Measurements from ENCODE around the gene TRIP12. TPM values are rescaled to one million over a fixed set of nuclear protein-coding genes. Genes with fewer than 3 reads are reported as not detected.

Gene TRIP12
- polyA plus RNA-seq, 1 donor from 2014 or later: 57.2 TPM

DNA sequence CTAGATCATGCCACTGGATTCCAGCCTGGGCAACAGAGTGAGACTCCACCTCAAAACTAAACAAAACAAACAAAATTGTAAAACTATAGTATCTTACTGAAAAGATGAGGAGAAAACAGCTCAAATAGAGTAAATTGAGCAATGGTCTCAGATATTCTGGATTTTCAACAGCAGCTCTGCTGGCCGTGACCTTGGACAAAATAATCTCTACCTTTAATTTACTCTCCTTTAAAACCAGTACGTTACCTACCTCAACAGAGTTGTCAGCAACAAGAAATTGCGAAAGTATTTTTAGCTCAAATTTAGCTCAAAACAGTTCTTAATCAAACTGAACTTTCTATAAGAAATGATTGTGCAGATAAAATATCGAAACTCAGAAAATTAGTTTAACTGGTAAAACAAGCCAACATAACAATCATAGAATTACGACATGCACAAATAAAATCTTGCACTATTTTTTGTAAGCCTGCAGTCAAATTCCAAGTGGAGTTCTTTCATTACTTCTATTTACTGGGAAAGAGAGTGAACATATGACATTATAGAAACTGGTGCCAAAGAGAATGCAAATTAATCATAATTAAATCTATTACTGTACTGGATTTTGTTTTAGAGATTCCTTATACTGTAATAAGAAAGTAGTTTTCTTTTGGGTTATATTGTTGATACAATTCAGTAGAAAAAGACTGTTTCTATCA is 40.8 kb downstream of the TRIP12 start:
- TF ChIP-seq SMC3 (conservative IDR thresholded peaks at IDR 0.05; ENCODE audit: poor library complexity): no peak
- TF ChIP-seq EP300 (conservative IDR thresholded peaks at IDR 0.05; ENCODE audit: poor library complexity, severe bottlenecking): no peak
- TF ChIP-seq MXI1 (conservative IDR thresholded peaks at IDR 0.05; ENCODE audit: poor library complexity, severe bottlenecking): no peak
- no peak for TF ChIP-seq TAF1 (IDR thresholded peaks at IDR 0.05; ENCODE audit: low read depth)
- TF ChIP-seq, protein P1, sequence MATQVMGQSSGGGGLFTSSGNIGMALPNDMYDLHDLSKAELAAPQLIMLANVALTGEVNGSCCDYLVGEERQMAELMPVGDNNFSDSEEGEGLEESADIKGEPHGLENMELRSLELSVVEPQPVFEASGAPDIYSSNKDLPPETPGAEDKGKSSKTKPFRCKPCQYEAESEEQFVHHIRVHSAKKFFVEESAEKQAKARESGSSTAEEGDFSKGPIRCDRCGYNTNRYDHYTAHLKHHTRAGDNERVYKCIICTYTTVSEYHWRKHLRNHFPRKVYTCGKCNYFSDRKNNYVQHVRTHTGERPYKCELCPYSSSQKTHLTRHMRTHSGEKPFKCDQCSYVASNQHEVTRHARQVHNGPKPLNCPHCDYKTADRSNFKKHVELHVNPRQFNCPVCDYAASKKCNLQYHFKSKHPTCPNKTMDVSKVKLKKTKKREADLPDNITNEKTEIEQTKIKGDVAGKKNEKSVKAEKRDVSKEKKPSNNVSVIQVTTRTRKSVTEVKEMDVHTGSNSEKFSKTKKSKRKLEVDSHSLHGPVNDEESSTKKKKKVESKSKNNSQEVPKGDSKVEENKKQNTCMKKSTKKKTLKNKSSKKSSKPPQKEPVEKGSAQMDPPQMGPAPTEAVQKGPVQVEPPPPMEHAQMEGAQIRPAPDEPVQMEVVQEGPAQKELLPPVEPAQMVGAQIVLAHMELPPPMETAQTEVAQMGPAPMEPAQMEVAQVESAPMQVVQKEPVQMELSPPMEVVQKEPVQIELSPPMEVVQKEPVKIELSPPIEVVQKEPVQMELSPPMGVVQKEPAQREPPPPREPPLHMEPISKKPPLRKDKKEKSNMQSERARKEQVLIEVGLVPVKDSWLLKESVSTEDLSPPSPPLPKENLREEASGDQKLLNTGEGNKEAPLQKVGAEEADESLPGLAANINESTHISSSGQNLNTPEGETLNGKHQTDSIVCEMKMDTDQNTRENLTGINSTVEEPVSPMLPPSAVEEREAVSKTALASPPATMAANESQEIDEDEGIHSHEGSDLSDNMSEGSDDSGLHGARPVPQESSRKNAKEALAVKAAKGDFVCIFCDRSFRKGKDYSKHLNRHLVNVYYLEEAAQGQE (IDR thresholded peaks at IDR 0.05; ENCODE audit: borderline replicate concordance): no peak
- TF ChIP-seq POLR2AphosphoS5 (IDR thresholded peaks at IDR 0.05): no peak
- no peak overlapping the region for H3K27ac ChIP-seq (ENCODE audit: low read length)

DNA sequence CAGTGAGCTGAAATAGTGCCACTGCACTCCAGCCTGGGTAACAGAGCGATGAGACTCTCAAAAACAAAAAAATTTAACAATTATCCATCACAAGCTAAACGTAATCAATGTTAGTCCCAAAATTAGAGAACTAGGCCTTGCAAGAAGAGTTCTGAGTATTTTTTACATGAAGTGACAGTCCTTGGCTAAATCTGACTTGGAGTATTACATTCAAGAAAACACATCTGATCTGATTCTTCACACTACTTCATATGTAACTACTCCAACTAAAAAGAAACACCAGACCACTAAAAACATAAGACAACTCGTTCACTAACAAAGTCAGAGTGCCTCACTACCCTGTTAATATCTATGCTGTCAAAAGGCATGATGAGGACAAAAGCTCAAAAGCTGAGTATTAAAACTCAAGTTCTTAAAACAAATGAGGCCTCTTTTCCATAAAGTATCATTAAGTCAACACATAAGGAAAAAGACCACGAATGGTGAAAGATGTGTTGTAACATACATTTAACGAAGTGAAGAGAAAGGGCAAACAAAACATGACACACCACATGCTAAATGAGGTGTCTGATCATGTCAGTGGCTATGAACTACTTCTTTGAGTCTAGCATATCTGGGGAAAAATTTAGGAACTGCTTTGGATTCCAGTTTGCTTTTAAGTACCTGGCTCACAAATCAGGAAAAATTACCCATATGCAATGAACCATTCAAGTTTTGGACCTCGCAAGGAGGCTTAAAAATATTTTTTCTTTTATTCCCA is 42.4 kb downstream of the TRIP12 start:
- Histone ChIP-seq H2AFZ (ENCODE audit: low read depth, low read length) (no peak overlapping the region), H3K9ac (ENCODE audit: low read length) (no peak overlapping the region), H3K4me3 (ENCODE audit: low read length) (no peak overlapping the region), H3K27me3 (ENCODE audit: insufficient read depth, low read depth, low read length) (no peaks in the 10 kb centered on the region), H3K36me3 (ENCODE audit: insufficient read depth, low read length) (peaks cover 7% of the 10 kb centered on the region), H4K20me1 (ENCODE audit: insufficient read depth) (no peaks in the 10 kb centered on the region), H3K9me3 (ENCODE audit: low read length) (no peaks in the 10 kb centered on the region), H3F3A (ENCODE audit: insufficient read depth, low read length, poor library complexity, severe bottlenecking) (no peaks in the 10 kb centered on the region), H3K27ac (ENCODE audit: low read length) (no peak overlapping the region), H3K4me2 (ENCODE audit: low read length) (no peak overlapping the region), H3K79me2 (replicated peaks; ENCODE audit: insufficient read depth, low read length) (peaks cover 9% of the 10 kb centered on the region), H3K9me2 (ENCODE audit: insufficient read depth, low read length) (no peaks in the 10 kb centered on the region)
- no peak for TF ChIP-seq TAF1 (IDR thresholded peaks at IDR 0.05; ENCODE audit: low read depth)
- TF ChIP-seq, protein P2, sequence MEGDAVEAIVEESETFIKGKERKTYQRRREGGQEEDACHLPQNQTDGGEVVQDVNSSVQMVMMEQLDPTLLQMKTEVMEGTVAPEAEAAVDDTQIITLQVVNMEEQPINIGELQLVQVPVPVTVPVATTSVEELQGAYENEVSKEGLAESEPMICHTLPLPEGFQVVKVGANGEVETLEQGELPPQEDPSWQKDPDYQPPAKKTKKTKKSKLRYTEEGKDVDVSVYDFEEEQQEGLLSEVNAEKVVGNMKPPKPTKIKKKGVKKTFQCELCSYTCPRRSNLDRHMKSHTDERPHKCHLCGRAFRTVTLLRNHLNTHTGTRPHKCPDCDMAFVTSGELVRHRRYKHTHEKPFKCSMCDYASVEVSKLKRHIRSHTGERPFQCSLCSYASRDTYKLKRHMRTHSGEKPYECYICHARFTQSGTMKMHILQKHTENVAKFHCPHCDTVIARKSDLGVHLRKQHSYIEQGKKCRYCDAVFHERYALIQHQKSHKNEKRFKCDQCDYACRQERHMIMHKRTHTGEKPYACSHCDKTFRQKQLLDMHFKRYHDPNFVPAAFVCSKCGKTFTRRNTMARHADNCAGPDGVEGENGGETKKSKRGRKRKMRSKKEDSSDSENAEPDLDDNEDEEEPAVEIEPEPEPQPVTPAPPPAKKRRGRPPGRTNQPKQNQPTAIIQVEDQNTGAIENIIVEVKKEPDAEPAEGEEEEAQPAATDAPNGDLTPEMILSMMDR (IDR thresholded peaks at IDR 0.05; ENCODE audit: poor library complexity, severe bottlenecking): no peak
- TF ChIP-seq SMC3 (conservative IDR thresholded peaks at IDR 0.05; ENCODE audit: poor library complexity): no peak
- TF ChIP-seq EP300 (conservative IDR thresholded peaks at IDR 0.05; ENCODE audit: poor library complexity, severe bottlenecking): no peak
- TF ChIP-seq POLR2AphosphoS5 (IDR thresholded peaks at IDR 0.05): no peak
- no peak for TF ChIP-seq MXI1 (conservative IDR thresholded peaks at IDR 0.05; ENCODE audit: poor library complexity, severe bottlenecking)
- TF ChIP-seq, protein P1 (IDR thresholded peaks at IDR 0.05; ENCODE audit: borderline replicate concordance): no peak

More for the DNA sequence above, 40.8 kb downstream of the TRIP12 start:
- Histone ChIP-seq H3K9me2 (ENCODE audit: insufficient read depth, low read length) (no peaks in the 10 kb centered on the region), H4K20me1 (ENCODE audit: insufficient read depth) (no peaks in the 10 kb centered on the region), H2AFZ (ENCODE audit: low read depth, low read length) (no peak overlapping the region), H3K9me3 (ENCODE audit: low read length) (no peaks in the 10 kb centered on the region), H3F3A (ENCODE audit: insufficient read depth, low read length, poor library complexity, severe bottlenecking) (no peaks in the 10 kb centered on the region), H3K79me2 (replicated peaks; ENCODE audit: insufficient read depth, low read length) (peaks cover 9% of the 10 kb centered on the region), H3K36me3 (ENCODE audit: insufficient read depth, low read length) (peaks cover 7% of the 10 kb centered on the region), H3K4me2 (ENCODE audit: low read length) (no peak overlapping the region), H3K9ac (ENCODE audit: low read length) (no peak overlapping the region), H3K4me3 (ENCODE audit: low read length) (no peak overlapping the region), H3K27me3 (ENCODE audit: insufficient read depth, low read depth, low read length) (no peaks in the 10 kb centered on the region)

Measured in neural cell (in vitro differentiated cells).